Fibroblast of skin of back (primary cell): ENCODE measurements around the gene PSMD1.

ENCODE experiments used
- DNase-seq: peaks from one replicate; pipeline ENCODE4 v3.0.0-alpha.2; 2013

The PSMD1 gene

GRCh38 chr2:231211486-231211885 lies 154.8 kb downstream of the PSMD1 start:
- DNase-seq = no peak

GRCh38 chr2:231212329-231212845 lies 155.7 kb downstream of the PSMD1 start:
- DNase-seq = no peak

- no peak for DNase-seq
Observed at GRCh38 chr2:231213931-231214642, 157.4 kb downstream of the PSMD1 start.

- DNase-seq = no peak
Observed at GRCh38 chr2:231218366-231218765, 161.7 kb downstream of the PSMD1 start.

- no peak for DNase-seq
Observed at GRCh38 chr2:231219289-231219688, 162.6 kb downstream of the PSMD1 start.

GRCh38 chr2:231221761-231222160 lies 165.1 kb downstream of the PSMD1 start:
- peak; percentile 33 for DNase-seq
